GM23338 (cell line): ENCODE measurements around the gene ZCCHC24.

Experiments
- CTCF ChIP-seq, 2 experiments: fragments of 200-600 bp in 1 of 2; sonication (generic) in 1 of 2; conservative IDR thresholded peaks; 2 replicates each; pipeline versions ENCODE4 v1.5.1 to v1.6.1; 2016 to 2017; ENCODE audit warnings: antibody characterized with exemption in 2 of 2, low read depth in 2 of 2, mild to moderate bottlenecking in 2 of 2, moderate library complexity in 1 of 2
- ETS1 ChIP-seq: IDR thresholded peaks from 2 replicates; pipeline ENCODE4 v1.6.1; 2016; ENCODE audit warnings: antibody characterized with exemption
- EZH2 ChIP-seq: fragments of 200-600 bp; sonication (generic); IDR thresholded peaks from one replicate; pipeline ENCODE4 v1.8.0; 2017; ENCODE audit warnings: antibody characterized with exemption, mild to moderate bottlenecking, low read depth; ENCODE audit not compliant: unreplicated experiment
- EZH2phosphoT487 ChIP-seq: fragments of 200-600 bp; sonication (generic); IDR thresholded peaks from one replicate; pipeline ENCODE4 v1.8.1; 2018; ENCODE audit warnings: antibody characterized with exemption; ENCODE audit not compliant: unreplicated experiment
- NANOG ChIP-seq: IDR thresholded peaks from 2 replicates; pipeline ENCODE4 v1.6.1; 2016; ENCODE audit warnings: antibody characterized with exemption, borderline replicate concordance

GRCh38 chr10:79492839-79493238 is 47.4 kb upstream of the ZCCHC24 start:
- TF ChIP-seq CTCF (conservative IDR thresholded peaks at IDR 0.05; ENCODE audit: low read depth in 2 of 2), result no peak
- no peak for TF ChIP-seq EZH2
- TF ChIP-seq EZH2phosphoT487, result no peak
- TF ChIP-seq ETS1, result no peak
- TF ChIP-seq NANOG, result no peak
